GM18498 (cell line): ENCODE data around the gene RPS6KA6.

Experiments used
- ATAC-seq: cut with Tn5 transposase; IDR thresholded peaks from one replicate; pipeline ENCODE4 v1.9.1; 2021; ENCODE audit warnings: mild to moderate bottlenecking, moderate library complexity; ENCODE audit not compliant: unreplicated experiment

RPS6KA6 gene

GRCh38 chrX:84187533-84188319, at the start of gene RPS6KA6:
Gene RPS6KA6 (minus strand): TSS chrX:84188199. CDS start chrX:84187899, 300 bp downstream.
- peak; percentile 59 for ATAC-seq

GRCh38 chrX:84224741-84225140, 36.7 kb upstream of the RPS6KA6 start:
- no peak for ATAC-seq

- no peak for ATAC-seq
Measured at GRCh38 chrX:84223261-84223660, 35.3 kb upstream of the RPS6KA6 start.

- ATAC-seq = no peak
Measured at GRCh38 chrX:84221181-84221580, 33.2 kb upstream of the RPS6KA6 start.

- no peak for ATAC-seq
Measured at GRCh38 chrX:84219551-84219950, 31.6 kb upstream of the RPS6KA6 start.

GRCh38 chrX:84218726-84219125, 30.7 kb upstream of the RPS6KA6 start:
- ATAC-seq = no peak

GRCh38 chrX:84216881-84217280, 28.9 kb upstream of the RPS6KA6 start:
- no peak for ATAC-seq

- ATAC-seq = no peak
Measured at GRCh38 chrX:84216406-84216805, 28.4 kb upstream of the RPS6KA6 start.

- no peak for ATAC-seq
Measured at GRCh38 chrX:84205276-84205675, 17.3 kb upstream of the RPS6KA6 start.

- ATAC-seq = no peak
Measured at GRCh38 chrX:84199688-84200087, 11.7 kb upstream of the RPS6KA6 start.

- no peak for ATAC-seq
Measured at GRCh38 chrX:84197550-84197949, 9.6 kb upstream of the RPS6KA6 start.

GRCh38 chrX:84192006-84192405, 4.0 kb upstream of the RPS6KA6 start:
- no peak for ATAC-seq

GRCh38 chrX:84189125-84189524, 1.1 kb upstream of the RPS6KA6 start:
- ATAC-seq = no peak

GRCh38 chrX:84188320-84188834, 378 bp upstream of the RPS6KA6 start:
- ATAC-seq = peak; percentile 67

GRCh38 chrX:84186603-84187532, 1.1 kb downstream of the RPS6KA6 start:
- ATAC-seq = peak; percentile 30

- ATAC-seq = no peak
Measured at GRCh38 chrX:84182516-84182915, 5.5 kb downstream of the RPS6KA6 start.

- ATAC-seq = no peak
Measured at GRCh38 chrX:84175958-84176357, 12.0 kb downstream of the RPS6KA6 start.

GRCh38 chrX:84175274-84175673, 12.7 kb downstream of the RPS6KA6 start:
- no peak for ATAC-seq

- ATAC-seq = no peak
Measured at GRCh38 chrX:84174348-84174747, 13.7 kb downstream of the RPS6KA6 start.

GRCh38 chrX:84170931-84171330, 17.1 kb downstream of the RPS6KA6 start:
- ATAC-seq = no peak

GRCh38 chrX:84168574-84168973, 19.4 kb downstream of the RPS6KA6 start:
- ATAC-seq = no peak

- ATAC-seq = no peak
Measured at GRCh38 chrX:84168095-84168494, 19.9 kb downstream of the RPS6KA6 start.
